Measurements from ENCODE around the gene RPAP2. TPM values are rescaled to one million over a fixed set of nuclear protein-coding genes. Genes with fewer than 3 reads are reported as not detected.

RPAP2 gene
- total and polyA plus RNA-seq, 10 of the 15 experiments (the other 5 are each of a cell fraction or from before 2014, with no cell fraction given), result 11.4 to 39.5 (median 21.7) TPM

- Histone ChIP-seq H3K4me2 (ENCODE audit: control insufficient read depth, insufficient read depth) (no peak overlapping the region), H3K4me3 (no peak overlapping the region), H3K79me2 (ENCODE audit: control insufficient read depth, insufficient read depth, low read length) (no peaks in the 10 kb centered on the region), H3K9me3 (replicated peaks; ENCODE audit: control insufficient read depth, insufficient read depth, low read length) (no peaks in the 10 kb centered on the region), H3K4me1 (ENCODE audit: control insufficient read depth, insufficient read depth, low read length) (peaks cover 3% of the 10 kb centered on the region; the same call in 1 of the 2 replicates), H4K20me1 (ENCODE audit: control insufficient read depth, insufficient read depth) (no peaks in the 10 kb centered on the region), H3K27me3 (replicated peaks in 1 of 2; ENCODE audit: control insufficient read depth in 2 of 2, insufficient read depth in 2 of 2, low read length in 1 of 2) (no peaks in the 10 kb centered on the region), H2AFZ (ENCODE audit: control insufficient read depth, low read depth, low read length) (no peak overlapping the region), H3K9ac (ENCODE audit: control insufficient read depth, insufficient read depth, low read length) (no peak overlapping the region), H3K27ac (ENCODE audit: control insufficient read depth, insufficient read depth) (no peak overlapping the region), H3K36me3 (ENCODE audit: control insufficient read depth in 2 of 2, insufficient read depth in 2 of 2, low read length in 1 of 2) (no peaks in the 10 kb centered on the region; a peak in 2 of 4 replicates)
- CTCF ChIA-PET, result interaction anchor here (1.5 kb wide), 1 partner anchor 110 kb away, joined by 3 read pairs; no protein-coding TSS in a partner anchor
- 95% methylated on average over 2 of the region's 2 CpGs for WGBS (ENCODE audit: insufficient coverage, insufficient replicate concordance, low lambda C conversion rate, missing lambda C conversion rate)
- RAD21 ChIA-PET (ENCODE audit: unreplicated experiment), result no interaction called here
- in situ Hi-C loops (cut with MboI) (no loop called here), intact Hi-C loops (cut with micrococcal nuclease; ENCODE audit: unreplicated experiment) (no loop called here)
- BruUV-seq (replicated peaks), result no TSS peak
- SMC1A ChIA-PET (ENCODE audit: uncharacterized antibody, unreplicated experiment), result no interaction called here
- no peak for DNase-seq (ENCODE audit: low read depth, low spot score)
- TF ChIP-seq, protein P1, sequence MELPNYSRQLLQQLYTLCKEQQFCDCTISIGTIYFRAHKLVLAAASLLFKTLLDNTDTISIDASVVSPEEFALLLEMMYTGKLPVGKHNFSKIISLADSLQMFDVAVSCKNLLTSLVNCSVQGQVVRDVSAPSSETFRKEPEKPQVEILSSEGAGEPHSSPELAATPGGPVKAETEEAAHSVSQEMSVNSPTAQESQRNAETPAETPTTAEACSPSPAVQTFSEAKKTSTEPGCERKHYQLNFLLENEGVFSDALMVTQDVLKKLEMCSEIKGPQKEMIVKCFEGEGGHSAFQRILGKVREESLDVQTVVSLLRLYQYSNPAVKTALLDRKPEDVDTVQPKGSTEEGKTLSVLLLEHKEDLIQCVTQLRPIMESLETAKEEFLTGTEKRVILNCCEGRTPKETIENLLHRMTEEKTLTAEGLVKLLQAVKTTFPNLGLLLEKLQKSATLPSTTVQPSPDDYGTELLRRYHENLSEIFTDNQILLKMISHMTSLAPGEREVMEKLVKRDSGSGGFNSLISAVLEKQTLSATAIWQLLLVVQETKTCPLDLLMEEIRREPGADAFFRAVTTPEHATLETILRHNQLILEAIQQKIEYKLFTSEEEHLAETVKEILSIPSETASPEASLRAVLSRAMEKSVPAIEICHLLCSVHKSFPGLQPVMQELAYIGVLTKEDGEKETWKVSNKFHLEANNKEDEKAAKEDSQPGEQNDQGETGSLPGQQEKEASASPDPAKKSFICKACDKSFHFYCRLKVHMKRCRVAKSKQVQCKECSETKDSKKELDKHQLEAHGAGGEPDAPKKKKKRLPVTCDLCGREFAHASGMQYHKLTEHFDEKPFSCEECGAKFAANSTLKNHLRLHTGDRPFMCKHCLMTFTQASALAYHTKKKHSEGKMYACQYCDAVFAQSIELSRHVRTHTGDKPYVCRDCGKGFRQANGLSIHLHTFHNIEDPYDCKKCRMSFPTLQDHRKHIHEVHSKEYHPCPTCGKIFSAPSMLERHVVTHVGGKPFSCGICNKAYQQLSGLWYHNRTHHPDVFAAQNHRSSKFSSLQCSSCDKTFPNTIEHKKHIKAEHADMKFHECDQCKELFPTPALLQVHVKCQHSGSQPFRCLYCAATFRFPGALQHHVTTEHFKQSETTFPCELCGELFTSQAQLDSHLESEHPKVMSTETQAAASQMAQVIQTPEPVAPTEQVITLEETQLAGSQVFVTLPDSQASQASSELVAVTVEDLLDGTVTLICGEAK (IDR thresholded peaks at IDR 0.05; ENCODE audit: borderline replicate concordance), result no peak
- TF ChIP-seq SUPT20H (IDR thresholded peaks at IDR 0.05; ENCODE audit: borderline replicate concordance, control insufficient read depth, low read depth, low read length), result no peak
- TF ChIP-seq ZNF622 (IDR thresholded peaks at IDR 0.05), result no peak
- TF ChIP-seq, protein P2, sequence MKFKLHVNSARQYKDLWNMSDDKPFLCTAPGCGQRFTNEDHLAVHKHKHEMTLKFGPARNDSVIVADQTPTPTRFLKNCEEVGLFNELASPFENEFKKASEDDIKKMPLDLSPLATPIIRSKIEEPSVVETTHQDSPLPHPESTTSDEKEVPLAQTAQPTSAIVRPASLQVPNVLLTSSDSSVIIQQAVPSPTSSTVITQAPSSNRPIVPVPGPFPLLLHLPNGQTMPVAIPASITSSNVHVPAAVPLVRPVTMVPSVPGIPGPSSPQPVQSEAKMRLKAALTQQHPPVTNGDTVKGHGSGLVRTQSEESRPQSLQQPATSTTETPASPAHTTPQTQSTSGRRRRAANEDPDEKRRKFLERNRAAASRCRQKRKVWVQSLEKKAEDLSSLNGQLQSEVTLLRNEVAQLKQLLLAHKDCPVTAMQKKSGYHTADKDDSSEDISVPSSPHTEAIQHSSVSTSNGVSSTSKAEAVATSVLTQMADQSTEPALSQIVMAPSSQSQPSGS (IDR thresholded peaks at IDR 0.05; ENCODE audit: low read length), result no peak
- TF ChIP-seq NKRF (conservative IDR thresholded peaks at IDR 0.05), result no peak
- TF ChIP-seq SREBF1 (IDR thresholded peaks at IDR 0.05; ENCODE audit: low read length), result no peak
- no peak for TF ChIP-seq TCF7 (IDR thresholded peaks at IDR 0.05; ENCODE audit: borderline replicate concordance)
- TF ChIP-seq, protein P3, sequence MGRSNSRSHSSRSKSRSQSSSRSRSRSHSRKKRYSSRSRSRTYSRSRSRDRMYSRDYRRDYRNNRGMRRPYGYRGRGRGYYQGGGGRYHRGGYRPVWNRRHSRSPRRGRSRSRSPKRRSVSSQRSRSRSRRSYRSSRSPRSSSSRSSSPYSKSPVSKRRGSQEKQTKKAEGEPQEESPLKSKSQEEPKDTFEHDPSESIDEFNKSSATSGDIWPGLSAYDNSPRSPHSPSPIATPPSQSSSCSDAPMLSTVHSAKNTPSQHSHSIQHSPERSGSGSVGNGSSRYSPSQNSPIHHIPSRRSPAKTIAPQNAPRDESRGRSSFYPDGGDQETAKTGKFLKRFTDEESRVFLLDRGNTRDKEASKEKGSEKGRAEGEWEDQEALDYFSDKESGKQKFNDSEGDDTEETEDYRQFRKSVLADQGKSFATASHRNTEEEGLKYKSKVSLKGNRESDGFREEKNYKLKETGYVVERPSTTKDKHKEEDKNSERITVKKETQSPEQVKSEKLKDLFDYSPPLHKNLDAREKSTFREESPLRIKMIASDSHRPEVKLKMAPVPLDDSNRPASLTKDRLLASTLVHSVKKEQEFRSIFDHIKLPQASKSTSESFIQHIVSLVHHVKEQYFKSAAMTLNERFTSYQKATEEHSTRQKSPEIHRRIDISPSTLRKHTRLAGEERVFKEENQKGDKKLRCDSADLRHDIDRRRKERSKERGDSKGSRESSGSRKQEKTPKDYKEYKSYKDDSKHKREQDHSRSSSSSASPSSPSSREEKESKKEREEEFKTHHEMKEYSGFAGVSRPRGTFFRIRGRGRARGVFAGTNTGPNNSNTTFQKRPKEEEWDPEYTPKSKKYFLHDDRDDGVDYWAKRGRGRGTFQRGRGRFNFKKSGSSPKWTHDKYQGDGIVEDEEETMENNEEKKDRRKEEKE (IDR thresholded peaks at IDR 0.05), result no peak
- TF ChIP-seq CHD1 (IDR thresholded peaks at IDR 0.05; ENCODE audit: low read depth, low read length), result no peak
- POLR2A ChIA-PET, result no interaction called here
- ATAC-seq, result no peak
- FAIRE-seq, result no peak
These were observed 73.3 kb downstream of the RPAP2 start for GRCh38 chr1:92372164-92372563.
